ENCODE results near the gene DCLK1. TPM values are rescaled to one million over a fixed set of nuclear protein-coding genes. Genes with fewer than 3 reads are reported as not detected.
"Not testable (repeated sequence)": the region's sequence is repeated elsewhere in the genome, so short reads cannot be mapped to it uniquely, and the experiment has no call there.

DCLK1 gene
- total RNA-seq, 1 donor from 2014 or later, result 2.2 TPM

DNA sequence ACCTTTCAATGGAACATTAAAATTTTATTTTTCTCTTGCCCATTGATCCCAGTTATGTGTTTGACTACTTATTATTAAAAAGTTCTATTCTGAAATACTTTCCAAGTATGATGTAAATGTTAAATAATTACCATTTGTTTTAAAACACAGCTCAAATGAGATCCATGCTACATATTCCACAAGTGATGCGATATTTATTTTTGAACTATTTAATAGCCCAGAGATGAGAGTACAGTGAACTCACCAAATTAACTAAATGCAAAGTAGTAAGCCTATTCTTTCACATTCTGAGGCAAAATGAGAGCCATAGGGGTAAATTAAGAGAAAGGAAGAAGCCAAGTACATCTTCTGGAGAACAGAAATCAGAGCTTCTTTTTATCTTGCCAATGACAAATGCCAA is 1.2 kb upstream of the DCLK1 start:
- DNase-seq (ENCODE audit: extremely low read depth, low read depth, low spot score), result no peak

DNA sequence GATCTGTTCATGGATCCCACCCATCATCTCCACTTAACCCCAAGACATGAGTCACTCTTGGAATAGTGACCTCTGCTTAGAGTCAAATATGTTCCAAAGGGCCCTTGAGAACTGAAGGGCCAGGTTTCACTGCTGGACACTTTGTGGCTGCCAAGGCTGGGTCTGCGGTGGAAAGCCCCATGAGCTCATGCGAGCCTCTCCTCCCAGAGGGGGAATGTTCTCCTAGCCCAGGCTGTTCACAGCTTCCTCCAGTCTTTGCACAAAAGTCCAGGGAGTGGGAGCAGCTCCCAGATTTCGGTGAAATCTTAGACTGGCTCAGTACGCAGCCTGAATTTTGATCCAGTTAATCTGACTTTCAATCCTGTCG is 732 bp upstream of the DCLK1 start:
- DNase-seq (ENCODE audit: extremely low read depth, low read depth, low spot score), result no peak

DNA sequence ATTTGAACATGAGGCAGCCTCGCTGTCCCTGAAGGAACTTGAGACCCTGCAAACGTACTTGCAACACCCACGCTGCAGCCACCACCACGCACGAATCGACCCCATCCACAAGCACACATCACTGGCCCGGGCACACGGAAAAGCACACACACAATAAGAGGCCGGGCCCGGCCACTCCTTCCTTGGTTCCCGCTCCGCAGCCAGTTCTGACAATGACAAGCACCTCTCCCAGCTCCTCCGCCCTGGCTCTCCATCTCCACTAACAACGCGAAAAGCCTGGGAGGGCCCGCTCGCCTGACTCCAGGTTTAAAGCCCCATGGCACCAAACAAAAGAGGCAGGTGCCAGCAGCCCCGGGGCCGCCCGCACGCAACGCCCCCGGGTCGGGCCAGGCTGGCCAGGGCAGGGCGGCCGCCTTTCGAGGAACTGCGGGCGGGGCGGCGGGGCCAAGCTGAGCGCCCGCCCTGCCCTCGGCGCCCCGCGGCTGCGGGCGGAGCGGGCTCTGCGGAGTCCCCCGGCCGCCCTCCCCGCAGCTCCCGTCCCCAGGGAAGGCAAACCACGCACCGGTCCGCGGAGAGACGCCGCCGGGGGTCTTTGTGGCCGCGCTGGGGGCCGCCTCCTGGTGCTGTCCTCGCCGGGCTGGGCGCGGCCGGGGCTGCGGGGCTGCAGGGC is 495 bp downstream of the DCLK1 start:
- no peak for DNase-seq (ENCODE audit: extremely low read depth, low read depth, low spot score)

DNA sequence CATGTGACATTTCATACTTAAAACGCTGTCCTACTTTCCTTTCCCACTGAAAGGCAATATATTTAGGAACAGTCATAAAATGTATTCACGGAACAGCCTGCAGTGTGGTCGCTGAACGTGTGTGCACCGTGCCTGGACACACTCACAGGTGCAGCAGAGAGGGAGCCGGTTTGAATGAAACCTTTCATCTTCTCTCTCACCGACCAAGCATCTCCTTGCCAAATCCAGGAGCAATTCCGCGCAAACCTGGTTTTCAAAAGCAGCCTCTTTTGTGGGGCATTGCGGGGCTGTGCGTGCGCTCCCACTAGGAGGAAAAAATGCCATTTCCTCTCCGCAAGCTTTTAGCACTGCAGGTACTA is 1.0 kb downstream of the DCLK1 start:
- no peak for DNase-seq (ENCODE audit: extremely low read depth, low read depth, low spot score)

DNA sequence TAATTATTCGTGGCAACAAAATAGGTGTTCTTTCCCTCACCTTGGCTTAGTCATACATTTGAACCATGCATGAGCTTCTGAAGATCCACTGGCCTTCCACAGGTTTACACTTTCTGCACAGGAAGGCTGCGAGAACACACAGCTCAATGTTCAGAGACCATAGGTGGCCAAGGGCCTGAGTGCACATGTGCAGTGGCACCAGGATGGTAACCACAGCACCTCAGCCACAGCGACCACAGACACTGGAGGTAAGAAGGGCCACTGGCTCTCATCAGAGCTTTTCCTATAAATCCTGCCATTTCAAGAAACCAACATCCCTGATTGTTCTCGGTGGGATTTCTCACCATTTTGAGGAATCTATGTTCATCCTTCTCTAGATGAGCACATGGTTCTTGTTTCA is 1.6 kb downstream of the DCLK1 start:
- no peak for DNase-seq (ENCODE audit: extremely low read depth, low read depth, low spot score)

DNA sequence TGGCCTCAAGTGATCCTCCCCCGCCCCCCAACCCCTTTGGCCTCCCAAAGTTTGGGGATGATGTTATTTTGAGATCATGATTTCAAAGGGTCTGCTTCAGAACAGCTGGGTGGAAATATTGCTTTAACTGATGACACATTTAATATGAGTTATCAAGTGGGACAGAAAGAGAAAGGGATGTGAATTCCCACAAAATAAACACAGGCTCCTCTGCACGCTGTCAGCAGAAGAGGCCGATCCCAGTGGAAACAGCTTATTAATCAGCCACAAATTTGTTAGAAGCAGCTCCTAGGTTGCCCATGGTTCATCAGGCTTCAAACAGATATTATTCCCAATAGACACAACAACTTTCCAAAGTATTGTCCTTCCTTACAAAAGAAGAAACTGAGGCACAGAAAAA is 4.7 kb downstream of the DCLK1 start:
- no peak for DNase-seq (ENCODE audit: extremely low read depth, low read depth, low spot score)

DNA sequence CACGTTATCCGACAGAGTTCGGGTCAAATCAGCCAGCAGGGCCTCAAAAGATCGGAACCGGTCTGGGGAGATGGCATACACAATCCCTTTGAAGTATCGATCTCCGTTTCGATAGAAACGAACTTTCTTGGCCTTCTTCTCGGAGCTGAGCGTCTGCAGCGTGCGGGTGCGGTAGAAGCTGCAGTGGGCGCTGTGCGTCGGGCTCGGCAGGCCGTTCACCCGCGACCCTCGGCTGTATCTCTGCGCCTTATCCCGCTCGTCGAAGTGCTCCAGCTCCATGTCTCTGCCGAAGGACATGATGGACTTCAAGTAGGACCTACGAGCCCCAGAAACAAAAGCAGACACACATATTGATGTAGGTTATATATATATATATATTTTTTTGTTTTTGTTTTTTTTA is 5.3 kb downstream of the DCLK1 start:
- no peak for DNase-seq (ENCODE audit: extremely low read depth, low read depth, low spot score)

DNA sequence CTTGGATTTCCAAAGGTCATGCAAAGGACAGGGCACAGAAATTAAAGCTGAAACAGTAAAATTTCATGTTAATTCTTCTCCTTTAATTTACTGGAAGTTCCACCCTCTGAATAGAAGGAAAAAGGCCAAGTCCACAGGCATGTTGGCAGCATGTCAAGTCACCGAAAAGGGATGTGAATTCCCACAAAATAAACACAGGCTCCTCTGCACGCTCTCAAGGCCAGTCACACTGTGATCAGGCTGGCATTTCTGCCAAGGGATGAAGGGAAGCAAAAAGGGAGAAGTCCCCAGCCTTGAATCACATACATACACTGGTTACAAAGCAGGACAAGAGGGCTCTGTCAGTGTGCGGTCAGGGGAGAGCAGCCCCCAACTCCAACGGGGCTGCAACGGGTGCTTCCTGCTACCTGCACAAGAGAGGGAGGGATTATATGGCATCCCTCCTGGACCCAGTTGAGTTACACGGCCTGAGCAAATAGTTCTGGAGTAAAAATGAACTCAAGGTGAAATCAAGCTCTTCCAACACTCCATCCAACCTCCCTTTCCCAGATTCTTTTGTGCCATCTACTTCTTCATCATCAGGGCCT is 6.9 kb downstream of the DCLK1 start:
- DNase-seq (ENCODE audit: extremely low read depth, low read depth, low spot score), result peak; percentile 52

DNA sequence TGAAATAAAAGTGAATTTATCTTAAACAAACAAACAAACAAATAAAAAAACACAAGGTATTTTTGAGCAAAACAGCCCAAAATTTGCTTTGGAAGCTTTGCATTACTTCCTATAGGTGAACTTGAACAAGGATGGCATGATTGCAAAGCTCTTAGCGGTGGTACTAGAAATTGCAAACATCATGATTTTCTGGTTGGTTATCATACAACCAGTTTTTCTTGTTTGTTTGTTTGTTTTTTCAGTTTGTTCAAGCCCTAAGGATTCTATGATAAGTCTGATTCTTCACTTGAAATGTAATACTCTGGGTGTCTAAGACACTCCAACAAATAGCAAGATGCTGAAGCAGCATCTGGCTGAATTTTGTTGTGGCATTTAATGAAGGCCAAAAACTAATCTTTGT is 15.9 kb downstream of the DCLK1 start:
- DNase-seq (ENCODE audit: extremely low read depth, low read depth, low spot score), result no peak

DNA sequence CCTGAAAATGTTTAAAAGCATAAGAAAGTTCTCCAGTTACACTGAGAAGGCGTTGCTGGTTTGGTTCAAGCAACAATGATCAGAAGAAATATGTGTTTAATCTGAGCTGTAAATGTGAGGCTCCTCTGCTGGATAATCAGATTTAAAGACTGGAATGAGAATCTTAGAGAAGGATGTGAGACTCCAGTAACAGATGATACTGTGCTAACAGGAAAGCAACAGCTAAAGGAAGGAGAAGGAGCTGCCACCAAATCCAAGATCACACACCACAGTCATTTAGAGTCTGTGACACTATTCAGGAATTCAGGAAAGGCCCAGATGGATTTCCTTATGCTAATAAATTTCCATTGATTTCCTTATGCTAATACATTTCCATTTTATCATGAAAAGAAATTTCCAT is 16.9 kb downstream of the DCLK1 start:
- no peak for DNase-seq (ENCODE audit: extremely low read depth, low read depth, low spot score)

DNA sequence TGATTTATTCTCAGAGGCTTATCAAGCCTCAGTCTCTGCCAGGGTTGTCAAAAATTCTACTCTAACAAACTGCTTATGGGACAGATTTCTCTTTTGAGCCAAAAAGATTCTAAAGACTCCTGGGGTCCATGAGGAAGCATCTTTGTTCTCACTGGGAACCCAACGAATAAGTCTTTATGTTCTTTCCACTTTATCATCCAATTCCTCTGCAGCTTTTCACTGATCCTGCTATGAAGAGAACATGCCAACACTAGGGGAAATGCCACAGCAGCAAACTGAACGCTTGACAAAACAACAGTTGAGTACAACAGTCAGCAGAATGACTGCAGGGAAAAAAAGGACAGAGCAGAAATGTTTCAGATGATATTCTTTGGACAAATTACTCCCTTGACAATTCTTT is 22.2 kb downstream of the DCLK1 start:
- DNase-seq (ENCODE audit: extremely low read depth, low read depth, low spot score), result no peak

DNA sequence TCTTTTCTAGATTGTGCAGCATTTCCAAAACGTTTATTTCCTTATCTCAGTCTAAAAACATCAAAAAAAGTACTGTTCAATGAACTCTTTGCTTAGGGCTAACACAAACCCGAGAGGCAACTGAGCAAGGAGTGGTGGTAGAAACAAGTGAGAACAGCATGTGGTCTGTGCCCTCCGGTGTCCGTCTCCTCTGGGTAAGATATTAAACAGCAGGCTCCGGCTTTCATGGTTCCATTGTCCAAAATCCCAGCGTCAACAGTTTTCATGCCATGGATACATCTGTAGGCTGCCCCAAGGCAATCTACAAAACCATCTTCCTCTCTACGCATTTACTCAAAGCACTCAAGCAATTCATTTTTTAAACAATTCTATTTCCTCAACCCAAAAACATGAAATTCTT is 22.8 kb downstream of the DCLK1 start:
- no peak for DNase-seq (ENCODE audit: extremely low read depth, low read depth, low spot score)

DNA sequence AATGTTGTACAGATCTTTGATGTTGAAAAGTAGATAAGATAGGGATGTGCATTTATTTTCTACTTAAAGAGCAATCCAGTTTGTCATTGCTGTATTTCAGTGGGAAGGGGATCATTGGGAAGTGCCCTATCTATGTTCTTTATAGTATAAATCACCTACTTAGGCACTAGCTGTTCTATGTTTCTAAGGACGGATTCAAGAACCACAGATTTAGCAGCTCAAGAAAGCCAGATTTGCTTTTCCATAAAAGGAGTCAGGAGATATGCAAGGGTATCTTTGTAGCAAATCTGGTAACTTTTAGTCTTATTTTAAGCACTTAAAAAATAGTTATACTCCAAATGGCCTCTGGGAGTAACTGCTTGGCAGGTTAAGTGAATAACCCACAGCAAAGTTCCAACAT is 23.7 kb downstream of the DCLK1 start:
- no peak for DNase-seq (ENCODE audit: extremely low read depth, low read depth, low spot score)

DNA sequence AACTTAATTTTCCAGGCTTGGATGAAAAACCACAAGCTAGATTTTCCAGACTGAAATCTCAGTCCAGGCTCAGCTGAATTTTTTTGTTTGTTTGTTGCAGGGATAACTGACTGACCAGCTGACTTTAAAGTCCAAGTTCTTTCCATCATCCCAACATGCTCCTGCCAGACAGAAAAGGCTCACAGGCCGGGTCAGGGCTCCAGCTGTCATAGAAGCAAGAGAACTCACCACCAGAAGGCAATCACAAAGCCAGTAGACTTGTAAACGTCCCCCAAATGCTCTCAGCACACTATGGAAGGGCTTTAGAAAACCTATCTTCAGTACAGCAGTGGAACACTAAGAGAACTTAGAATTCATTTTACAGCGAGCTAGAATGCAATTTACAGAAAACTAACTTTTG is 25.5 kb downstream of the DCLK1 start:
- DNase-seq (ENCODE audit: extremely low read depth, low read depth, low spot score), result no peak

DNA sequence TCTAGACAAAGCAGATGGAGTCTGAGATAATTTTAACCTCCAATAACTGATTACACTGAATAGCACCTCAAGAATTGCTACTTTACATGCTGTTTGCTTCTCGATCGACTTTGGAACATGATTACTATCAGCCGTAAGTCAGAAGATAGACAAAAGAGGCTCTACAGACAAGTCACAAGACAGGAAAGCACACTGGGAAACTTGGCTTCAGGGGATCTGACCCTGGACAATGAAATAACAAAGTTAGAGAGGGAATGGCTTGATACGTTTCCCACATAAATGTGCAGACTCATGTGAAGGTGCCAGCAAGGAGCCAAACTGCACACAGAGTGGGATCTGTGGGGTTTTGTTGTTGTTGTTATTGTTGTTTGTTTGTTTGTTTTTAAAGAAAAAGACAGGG is 28.5 kb downstream of the DCLK1 start:
- DNase-seq (ENCODE audit: extremely low read depth, low read depth, low spot score), result no peak

DNA sequence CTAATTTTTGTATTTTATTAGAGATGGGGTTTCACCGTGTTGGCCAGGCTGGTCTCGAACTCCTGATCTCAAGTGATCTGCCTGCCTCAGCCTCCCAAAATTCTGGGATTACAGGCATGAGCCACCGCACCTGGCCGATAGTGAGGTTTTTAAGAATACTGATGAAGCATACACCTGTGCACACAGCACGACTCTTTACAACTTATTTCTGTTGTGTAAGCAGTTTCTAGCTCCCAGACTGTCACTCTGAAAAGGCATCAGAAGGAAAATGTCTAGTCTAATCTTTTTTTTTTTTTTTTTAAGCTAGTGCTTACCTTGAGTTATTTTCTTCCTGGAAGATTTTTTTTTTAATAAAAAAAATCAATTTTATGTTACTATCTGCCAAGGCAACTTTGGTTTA is 29.3 kb downstream of the DCLK1 start:
- DNase-seq (ENCODE audit: extremely low read depth, low read depth, low spot score), result not testable (repeated sequence)

DNA sequence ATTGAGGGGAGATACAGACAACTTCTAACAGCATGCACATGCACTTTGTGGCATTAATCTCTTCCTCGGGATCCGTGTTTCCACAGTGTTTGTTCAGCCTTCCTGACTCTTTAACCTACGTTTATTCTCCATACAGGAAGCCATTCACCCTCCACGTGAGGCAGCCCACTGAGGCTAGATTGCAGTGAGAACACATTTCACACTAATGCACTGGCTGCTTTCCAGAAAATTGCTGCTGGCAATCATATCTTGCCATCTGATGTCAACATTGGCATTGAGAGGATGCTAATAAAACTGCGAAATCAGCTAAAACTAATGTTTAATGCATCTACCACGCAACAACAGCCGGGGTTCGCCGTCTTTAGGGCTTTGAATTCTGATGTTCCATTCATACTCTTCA is 30.0 kb downstream of the DCLK1 start:
- no peak for DNase-seq (ENCODE audit: extremely low read depth, low read depth, low spot score)

DNA sequence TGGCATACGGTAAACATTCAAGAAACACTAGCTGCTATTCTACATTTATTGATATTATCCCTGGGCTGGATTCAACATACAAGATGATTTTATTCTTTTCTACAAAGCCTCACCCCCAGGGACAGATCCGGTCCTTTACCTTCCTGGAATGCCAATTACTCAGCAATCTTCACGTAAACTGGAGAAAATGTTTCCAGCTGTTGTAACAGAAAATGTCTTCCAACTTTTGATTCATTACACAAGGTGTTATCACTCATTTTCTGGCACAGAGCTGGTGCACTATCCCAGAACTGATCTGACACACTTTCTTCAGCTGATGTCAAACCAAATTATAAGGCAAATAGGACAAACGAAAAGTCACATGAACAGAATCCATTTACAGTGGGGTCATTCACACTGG is 33.1 kb downstream of the DCLK1 start:
- DNase-seq (ENCODE audit: extremely low read depth, low read depth, low spot score), result no peak

DNA sequence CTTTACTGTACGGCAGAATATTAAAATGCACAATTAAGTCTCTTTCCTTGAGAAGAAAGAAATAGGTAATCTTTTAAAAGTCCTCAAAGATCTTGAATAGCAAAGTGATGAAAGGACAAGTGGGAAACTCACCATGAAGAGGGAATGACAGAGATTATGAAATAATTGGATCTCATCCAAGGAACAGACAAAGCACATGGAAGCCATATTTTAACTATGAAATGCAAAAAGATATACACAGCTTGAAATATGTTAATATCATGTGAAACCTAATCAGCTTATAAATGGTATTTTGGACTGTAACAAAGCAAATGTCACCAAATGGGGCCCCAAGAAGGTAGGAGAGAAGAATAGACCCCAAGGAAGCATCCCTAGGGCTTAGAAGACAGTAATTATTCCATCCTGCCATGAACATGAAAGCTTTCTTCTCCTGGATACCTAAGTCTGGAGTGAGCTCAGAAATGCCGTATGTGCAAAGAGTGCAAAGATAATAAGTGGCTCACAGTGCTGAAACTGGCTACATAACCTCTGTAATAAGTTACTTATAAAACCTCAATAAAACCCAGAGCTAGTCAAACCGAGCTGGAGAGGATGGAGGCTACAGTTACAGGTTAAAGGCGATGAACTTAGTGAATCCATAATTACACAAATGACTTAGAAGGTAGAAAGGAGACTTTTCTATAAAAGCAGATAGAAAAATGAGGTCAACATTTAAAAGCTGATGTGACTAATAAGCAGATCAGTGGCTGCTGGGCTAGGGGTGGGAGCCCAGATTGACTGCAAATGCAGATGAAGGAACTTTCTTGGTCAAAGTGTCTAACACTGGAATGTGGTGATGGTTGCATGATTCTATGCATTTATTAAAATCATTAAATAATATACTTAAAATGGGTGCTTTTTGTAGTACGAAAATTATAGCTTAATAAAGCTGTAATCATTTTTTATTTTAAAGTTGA is 34.4 kb downstream of the DCLK1 start:
- no peak for DNase-seq (ENCODE audit: extremely low read depth, low read depth, low spot score)

DNA sequence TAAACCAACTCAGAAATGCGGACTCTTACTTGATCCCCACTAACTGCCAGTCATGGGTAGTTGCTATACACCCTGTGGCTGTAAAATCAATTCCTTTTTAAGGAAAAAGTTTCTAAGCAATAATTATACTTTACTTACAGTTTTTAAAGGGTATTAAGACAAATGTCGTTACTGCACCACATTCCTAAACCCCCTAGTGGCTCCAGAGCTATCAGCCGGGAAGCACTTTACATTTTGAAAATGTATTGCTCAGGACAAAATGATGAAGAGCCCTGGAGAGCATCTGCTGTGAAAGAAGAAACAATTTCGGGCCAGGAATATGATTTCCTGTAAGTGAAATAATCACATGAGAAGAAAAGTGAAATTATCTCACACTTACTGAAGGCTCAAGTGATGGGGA is 36.7 kb downstream of the DCLK1 start:
- no peak for DNase-seq (ENCODE audit: extremely low read depth, low read depth, low spot score)

DNA sequence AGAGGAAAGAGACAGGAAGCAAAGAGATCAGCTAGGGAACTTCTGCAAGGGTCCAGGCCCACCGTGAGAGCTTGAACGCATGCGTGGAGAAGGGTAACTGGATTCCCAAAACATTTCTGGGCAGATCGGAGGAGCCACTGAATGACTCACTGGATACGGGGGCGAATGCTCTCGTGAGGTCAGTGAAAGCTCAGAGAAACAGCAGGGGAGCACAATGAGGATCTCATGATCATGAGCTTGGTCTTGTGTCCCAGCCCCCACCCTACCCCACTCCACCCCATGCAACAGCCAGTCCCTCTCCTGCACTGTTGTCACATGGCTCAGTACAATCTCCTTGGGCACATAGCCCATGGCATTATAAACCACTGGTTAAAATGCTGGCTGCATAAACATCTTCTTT is 40.6 kb downstream of the DCLK1 start:
- DNase-seq (ENCODE audit: extremely low read depth, low read depth, low spot score), result no peak

DNA sequence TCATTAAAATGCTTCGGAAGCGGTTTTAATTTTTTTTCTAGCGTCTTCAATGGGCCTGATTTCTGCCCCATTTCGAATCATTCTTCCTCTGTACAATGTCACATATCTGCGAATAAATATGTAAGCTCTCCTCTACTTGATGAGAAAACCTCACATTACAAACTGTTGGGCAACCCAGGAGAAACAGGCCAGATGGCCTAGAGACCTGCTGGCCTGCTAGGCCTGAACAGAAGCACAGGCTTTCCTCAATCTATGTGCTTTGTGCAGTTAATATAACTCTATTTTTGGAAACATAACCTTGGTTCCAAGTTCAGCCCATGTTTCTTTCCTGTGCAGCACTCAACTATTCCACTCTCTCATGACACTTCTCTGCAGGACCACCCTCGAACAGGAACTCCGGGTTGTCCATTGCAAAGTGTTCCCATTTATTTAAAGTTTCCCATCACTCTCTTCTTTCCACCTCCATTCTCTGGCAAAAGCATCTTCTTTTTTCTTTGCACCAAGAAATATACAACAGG is 42.0 kb downstream of the DCLK1 start:
- DNase-seq (ENCODE audit: extremely low read depth, low read depth, low spot score), result no peak
